Transverse colon (tissue), 4 donors: ENCODE results near the gene TUBB3. TPM values are rescaled to one million over a fixed set of nuclear protein-coding genes. Genes with fewer than 3 reads are reported as not detected.

Source experiments
- DNase-seq: peaks from one replicate; pipeline ENCODE4 v3.0.0-alpha.2; 2019
- H3K27ac ChIP-seq, 4 donors: fragments of 200-600 bp; sonication (generic); 2 replicates each; pipeline ENCODE4 v1.5.1; 2016 to 2018; ENCODE audit warnings: inconsistent platforms in 4 of 4
- H3K27me3 ChIP-seq: fragments of 200-600 bp; sonication (generic); 2 replicates; pipeline ENCODE4 v1.5.1; 2017; ENCODE audit warnings: inconsistent platforms
- H3K36me3 ChIP-seq, 4 donors: fragments of 200-600 bp; sonication (generic); 2 replicates each; pipeline ENCODE4 v1.5.1; 2017 to 2019; ENCODE audit warnings: inconsistent platforms in 4 of 4
- H3K4me1 ChIP-seq, 4 donors: fragments of 200-600 bp; sonication (generic); 2 replicates each; pipeline ENCODE4 v1.5.1; 2017 to 2020; ENCODE audit warnings: inconsistent platforms in 4 of 4
- H3K4me3 ChIP-seq, 4 donors: fragments of 200-600 bp; sonication (generic); 1 replicate in 1 of 4; 2 replicates in 3 of 4; pipeline versions ENCODE4 v1.5.1 to v1.6.1; 2017 to 2019; ENCODE audit warnings: inconsistent platforms in 4 of 4
- H3K9me3 ChIP-seq, 2 donors: fragments of 200-600 bp; sonication (generic); 2 replicates each; pipeline ENCODE4 v1.5.1; 2017 to 2019; ENCODE audit warnings: inconsistent platforms in 2 of 2
- CTCF ChIP-seq, 5 experiments: fragments of 200-600 bp in 3 of 5; fragments of 450-650 bp in 2 of 5; sonication (generic) in 3 of 5; IDR thresholded peaks; 1 replicate in 2 of 5; 2 replicates in 3 of 5; pipeline ENCODE4 v1.5.1; 2016 to 2017; ENCODE audit warnings: antibody characterized with exemption in 5 of 5, inconsistent platforms in 3 of 5, mild to moderate bottlenecking in 2 of 5, moderate library complexity in 1 of 5
- EP300 ChIP-seq: sonication (generic); formaldehyde crosslinking; IDR thresholded peaks from one replicate; pipeline ENCODE4 v1.6.1; 2017; ENCODE audit warnings: antibody characterized with exemption, low read depth
- POLR2A ChIP-seq: fragments of 450-650 bp; IDR thresholded peaks from one replicate; pipeline ENCODE4 v1.6.1; 2016; ENCODE audit warnings: antibody characterized with exemption, mild to moderate bottlenecking, moderate library complexity
- POLR2AphosphoS5 ChIP-seq, 3 donors: sonication (generic); formaldehyde crosslinking; IDR thresholded peaks; one replicate each; pipeline ENCODE4 v1.6.1; 2016; ENCODE audit warnings: antibody characterized with exemption in 3 of 3
- WGBS, 2 donors: methylation state at CpG; one replicate each; pipeline ENCODE4 v1.1.5; 2018; ENCODE audit warnings: low coverage in 1 of 2; 5-methylcytosine and 5-hydroxymethylcytosine counted together
- in situ Hi-C, 4 donors: fragments of 200-750 bp; cut with MboI; loops; one replicate each; pipeline versions ENCODE4 v1.15.0 to v1.15.1; 2017; ENCODE audit warnings: low sequenced_read_pairs in 3 of 4, low pct_ligation_motif_present in 1 of 4, low pct_unique_long_range_greater_than_20kb in 1 of 4
- intact Hi-C: fragments of 100-400 bp; cut with DNase I; formaldehyde crosslinking; loops from one replicate; pipeline ENCODE4 v1.15.1; 2023; ENCODE audit warnings: low total_unique reads
- total RNA-seq, 4 donors: library from RNA; depleted of rRNA; stranded (reverse); fragments of >200 nt; gene quantifications; one replicate each; pipeline ENCODE4 v1.1.0, GENCODE V29; 2016

Gene TUBB3
- total RNA-seq, 4 donors from 2014 or later: 2.4 to 12.7 (median 4.6) TPM

GRCh38 chr16:89899879-89900481 is 23.2 kb upstream of the TUBB3 start:
- Histone ChIP-seq H3K36me3 (peaks cover 0 to 53% (median 26%) of the 10 kb centered on the region in 4 donors), H3K4me3 (no peak overlapping the region)
- no peak for DNase-seq

GRCh38 chr16:89900885-89901284 is 22.3 kb upstream of the TUBB3 start:
- WGBS, 2 donors: 91% methylated on average over 13 of the region's 17 CpGs; no CpG with 5 or more reads in 1 of the 2 donors
- no peak overlapping the region for H3K27ac ChIP-seq
- no peaks in the 10 kb centered on the region for H3K4me1 ChIP-seq
- intact Hi-C loops (no loop called here), in situ Hi-C loops (no loop called here)
- no peak for TF ChIP-seq POLR2AphosphoS5 (IDR thresholded peaks at IDR 0.05)
- TF ChIP-seq EP300: no peak
- TF ChIP-seq POLR2A: no peak
- no peak for TF ChIP-seq CTCF (IDR thresholded peaks at IDR 0.05)
- peaks cover 0 to 60% (median 25%) of the 10 kb centered on the region in 4 donors for H3K36me3 ChIP-seq
- H3K27me3 ChIP-seq: no peaks in the 10 kb centered on the region
- no peak for DNase-seq
- H3K4me3 ChIP-seq: no peak overlapping the region
- H3K9me3 ChIP-seq: no peaks in the 10 kb centered on the region

More at GRCh38 chr16:89899879-89900481, 23.2 kb upstream of the TUBB3 start:
- Histone ChIP-seq H3K9me3 (no peaks in the 10 kb centered on the region), H3K27ac (no peak overlapping the region), H3K27me3 (no peaks in the 10 kb centered on the region), H3K4me1 (no peaks in the 10 kb centered on the region)
- WGBS, 2 donors: 88 to 91% methylated on average over 6 to 20 of the region's 20 CpGs
- intact Hi-C loops (no loop called here), in situ Hi-C loops (no loop called here)
- no peak for TF ChIP-seq POLR2A
- TF ChIP-seq POLR2AphosphoS5 (IDR thresholded peaks at IDR 0.05): no peak
- TF ChIP-seq CTCF (IDR thresholded peaks at IDR 0.05): no peak
- no peak for TF ChIP-seq EP300

GRCh38 chr16:89902980-89903379 is 20.2 kb upstream of the TUBB3 start:
- H3K4me1 ChIP-seq: no peaks in the 10 kb centered on the region
- DNase-seq: no peak
- no peaks in the 10 kb centered on the region for H3K27me3 ChIP-seq
- TF ChIP-seq EP300 (no peak), CTCF (IDR thresholded peaks at IDR 0.05) (no peak), POLR2AphosphoS5 (IDR thresholded peaks at IDR 0.05) (no peak)
- intact Hi-C loops: no loop called here
- no peak overlapping the region for H3K4me3 ChIP-seq
- no peak overlapping the region for H3K27ac ChIP-seq
- peaks cover 0 to 59% (median 28%) of the 10 kb centered on the region in 4 donors for H3K36me3 ChIP-seq
- no peaks in the 10 kb centered on the region for H3K9me3 ChIP-seq
- in situ Hi-C loops: no loop called here
- WGBS, 2 donors: 80% methylated on average over 11 of the region's 11 CpGs; no CpG with 5 or more reads in 1 of the 2 donors

- H3K27me3 ChIP-seq: no peaks in the 10 kb centered on the region
- DNase-seq: no peak
- H3K9me3 ChIP-seq: no peaks in the 10 kb centered on the region
- WGBS, 2 donors: 92% methylated on average over 19 of the region's 19 CpGs; no CpG with 5 or more reads in 1 of the 2 donors
- H3K4me3 ChIP-seq: no peak overlapping the region
- in situ Hi-C loops: no loop called here
- H3K4me1 ChIP-seq: no peaks in the 10 kb centered on the region
- H3K27ac ChIP-seq: no peak overlapping the region
- peaks cover 0 to 54% (median 28%) of the 10 kb centered on the region in 4 donors for H3K36me3 ChIP-seq
- intact Hi-C loops: no loop called here
- TF ChIP-seq CTCF (IDR thresholded peaks at IDR 0.05) (no peak), POLR2A (no peak), POLR2AphosphoS5 (IDR thresholded peaks at IDR 0.05) (no peak), EP300 (no peak)
Observed at GRCh38 chr16:89903908-89904515, 19.1 kb upstream of the TUBB3 start.
